ENCODE data around the gene ZEB2. TPM values are rescaled to one million over a fixed set of nuclear protein-coding genes. Genes with fewer than 3 reads are reported as not detected.

Gene ZEB2
- total and polyA plus RNA-seq, 2 donors (not counting 3 experiments of a cell fraction or from before 2014, with no cell fraction given), result 17.9 to 49.6 TPM

DNA sequence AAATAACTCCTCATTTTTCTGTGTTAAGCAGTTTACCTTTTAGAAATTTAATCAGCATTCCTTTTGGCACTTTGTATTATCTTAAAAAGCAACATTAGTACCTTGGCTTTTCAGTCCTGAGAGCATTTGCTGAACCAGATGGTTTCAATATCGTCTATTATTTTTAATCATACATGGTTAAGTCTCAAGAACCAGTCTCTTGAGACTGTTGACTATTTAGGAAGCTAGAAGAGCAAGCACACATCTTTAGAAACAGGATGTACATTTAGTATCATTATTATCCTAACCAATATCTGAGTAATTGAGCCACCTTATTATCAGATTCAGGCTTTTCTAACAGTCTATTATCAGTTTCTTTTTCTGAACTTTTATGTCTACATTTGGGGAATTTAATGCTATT, 28.2 kb upstream of the ZEB2 start:
- Histone ChIP-seq H2AFZ (ENCODE audit: low read depth, low read length) (no peak overlapping the region), H3K4me2 (ENCODE audit: insufficient read depth, low read length) (no peak overlapping the region), H3K4me3 (replicated peaks in 1 of 3; ENCODE audit: insufficient read depth in 1 of 3, low read depth in 1 of 3, low read length in 3 of 3) (no peak overlapping the region), H3K9ac (replicated peaks; ENCODE audit: extremely low read depth, insufficient read depth, low read length) (no peak overlapping the region), H3K4me1 (ENCODE audit: control insufficient read depth, extremely low read depth, insufficient read depth, low read length) (peaks cover 3% of the 10 kb centered on the region), H3K9me1 (replicated peaks; ENCODE audit: control insufficient read depth, extremely low read depth, insufficient read depth, low read length) (no peaks in the 10 kb centered on the region), H4K20me1 (replicated peaks; ENCODE audit: control insufficient read depth, extremely low read depth, insufficient read depth, low read length) (no peaks in the 10 kb centered on the region), H3K36me3 (ENCODE audit: control insufficient read depth in 2 of 2, extremely low read depth in 1 of 2, insufficient read depth in 2 of 2, low read length in 2 of 2) (no peaks in the 10 kb centered on the region), H3K27ac (ENCODE audit: insufficient read depth, low read depth, low read length) (no peak overlapping the region), H3K79me2 (ENCODE audit: control insufficient read depth, insufficient read depth, low read length) (no peaks in the 10 kb centered on the region), H3K9me3 (replicated peaks; ENCODE audit: control insufficient read depth, insufficient read depth, low read length) (no peaks in the 10 kb centered on the region), H3K27me3 (ENCODE audit: control insufficient read depth in 2 of 2, insufficient read depth in 2 of 2, low read length in 2 of 2) (no peaks in the 10 kb centered on the region)
- dilution Hi-C loops (cut with MboI; ENCODE audit: extremely low pct_ligation_motif_present, low sequenced_read_pairs) (no loop called here), intact Hi-C loops (cut with micrococcal nuclease) (no loop called here)
- BruUV-seq (replicated peaks), result no TSS peak
- DNase-seq (ENCODE audit: low read depth, low spot score), result no peak
- TF ChIP-seq MAX (IDR thresholded peaks at IDR 0.05; ENCODE audit: insufficient read depth, insufficient read length), result no peak
- no peak for TF ChIP-seq POLR2AphosphoS5 (IDR thresholded peaks at IDR 0.05; ENCODE audit: insufficient read depth, low read depth, low read length)
- TF ChIP-seq POLR2A (IDR thresholded peaks at IDR 0.05; ENCODE audit: low read depth, low read length), result no peak
- TF ChIP-seq JUN (IDR thresholded peaks at IDR 0.05; ENCODE audit: borderline replicate concordance, insufficient read depth, insufficient read length, low read depth), result no peak
- TF ChIP-seq, protein P1, sequence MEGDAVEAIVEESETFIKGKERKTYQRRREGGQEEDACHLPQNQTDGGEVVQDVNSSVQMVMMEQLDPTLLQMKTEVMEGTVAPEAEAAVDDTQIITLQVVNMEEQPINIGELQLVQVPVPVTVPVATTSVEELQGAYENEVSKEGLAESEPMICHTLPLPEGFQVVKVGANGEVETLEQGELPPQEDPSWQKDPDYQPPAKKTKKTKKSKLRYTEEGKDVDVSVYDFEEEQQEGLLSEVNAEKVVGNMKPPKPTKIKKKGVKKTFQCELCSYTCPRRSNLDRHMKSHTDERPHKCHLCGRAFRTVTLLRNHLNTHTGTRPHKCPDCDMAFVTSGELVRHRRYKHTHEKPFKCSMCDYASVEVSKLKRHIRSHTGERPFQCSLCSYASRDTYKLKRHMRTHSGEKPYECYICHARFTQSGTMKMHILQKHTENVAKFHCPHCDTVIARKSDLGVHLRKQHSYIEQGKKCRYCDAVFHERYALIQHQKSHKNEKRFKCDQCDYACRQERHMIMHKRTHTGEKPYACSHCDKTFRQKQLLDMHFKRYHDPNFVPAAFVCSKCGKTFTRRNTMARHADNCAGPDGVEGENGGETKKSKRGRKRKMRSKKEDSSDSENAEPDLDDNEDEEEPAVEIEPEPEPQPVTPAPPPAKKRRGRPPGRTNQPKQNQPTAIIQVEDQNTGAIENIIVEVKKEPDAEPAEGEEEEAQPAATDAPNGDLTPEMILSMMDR (IDR thresholded peaks at IDR 0.05; ENCODE audit: extremely low read depth in 1 of 2, insufficient read depth in 1 of 2, low read depth in 1 of 2, low read length in 2 of 2), result no peak
- no peak for TF ChIP-seq GATA2 (IDR thresholded peaks at IDR 0.05; ENCODE audit: insufficient read depth, insufficient read length, low read depth, low read length)
- no peak for TF ChIP-seq EZH2 (IDR thresholded peaks at IDR 0.05; ENCODE audit: borderline replicate concordance, low read depth, low read length, severe bottlenecking)
- no peak for TF ChIP-seq FOS (IDR thresholded peaks at IDR 0.05; ENCODE audit: borderline replicate concordance, insufficient read depth, low read length)
- no peak for TF ChIP-seq MYC (IDR thresholded peaks at IDR 0.05; ENCODE audit: low read depth, low read length)
- CTCF ChIA-PET, result no interaction called here
- FAIRE-seq, result no peak
- POLR2A ChIA-PET, result no interaction called here

All from endothelial cell of umbilical vein (primary cell).